Rectal smooth muscle tissue (tissue), 1 donor: ENCODE data around the gene BBX.
"Not testable (repeated sequence)": the region's sequence is repeated elsewhere in the genome, so short reads cannot be mapped to it uniquely, and the experiment has no call there.

ENCODE experiments used
- H3K27ac ChIP-seq: one replicate; pipeline ENCODE4 v1.7.0; 2013; ENCODE audit warnings: low read depth, low read length, inconsistent platforms
- H3K27me3 ChIP-seq: one replicate; pipeline ENCODE4 v1.7.0; 2013; ENCODE audit warnings: low read length; ENCODE audit not compliant: control insufficient read depth, insufficient read depth
- H3K36me3 ChIP-seq: one replicate; pipeline ENCODE4 v1.7.0; 2013; ENCODE audit warnings: low read length; ENCODE audit not compliant: control insufficient read depth, insufficient read depth
- H3K4me1 ChIP-seq: one replicate; pipeline ENCODE4 v1.7.0; 2013; ENCODE audit warnings: low read length; ENCODE audit not compliant: control insufficient read depth, insufficient read depth
- H3K4me3 ChIP-seq: one replicate; pipeline ENCODE4 v1.7.0; 2013; ENCODE audit warnings: low read length
- H3K9ac ChIP-seq: one replicate; pipeline ENCODE4 v1.7.0; 2013; ENCODE audit warnings: low read length

BBX gene

GRCh38 chr3:107833722-107834416 lies 311.1 kb downstream of the BBX start:
- no peaks in the 10 kb centered on the region for H3K4me1 ChIP-seq

DNA sequence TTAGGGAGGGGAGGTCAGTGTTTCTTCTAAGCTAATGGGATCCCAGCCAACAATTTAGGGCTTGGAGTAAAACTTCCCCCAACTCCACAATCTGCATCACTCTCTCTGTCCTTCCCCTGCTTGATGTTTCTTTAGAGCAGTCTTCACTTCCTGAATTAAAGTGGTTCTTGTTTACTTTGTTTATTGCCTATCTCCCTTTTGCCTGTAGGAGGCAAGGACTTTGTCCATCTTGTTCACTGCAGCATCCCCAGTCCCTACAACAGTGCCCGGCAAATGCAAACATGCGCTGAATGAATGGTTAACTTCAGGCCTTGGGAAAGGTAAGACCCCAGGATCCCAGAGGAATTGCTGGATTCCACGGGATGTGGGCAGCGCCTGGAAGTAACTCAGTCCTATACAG lies 312.2 kb downstream of the BBX start:
- H3K36me3 ChIP-seq, H3K27me3 ChIP-seq, H3K4me3 ChIP-seq, H3K9ac ChIP-seq, H3K27ac ChIP-seq, H3K4me1 ChIP-seq: not testable (repeated sequence)

More at GRCh38 chr3:107833722-107834416, 311.1 kb downstream of the BBX start:
- H3K36me3 ChIP-seq: no peaks in the 10 kb centered on the region
- H3K27ac ChIP-seq: no peak overlapping the region
- H3K27me3 ChIP-seq: no peaks in the 10 kb centered on the region
- H3K9ac ChIP-seq: no peak overlapping the region
- no peak overlapping the region for H3K4me3 ChIP-seq

DNA sequence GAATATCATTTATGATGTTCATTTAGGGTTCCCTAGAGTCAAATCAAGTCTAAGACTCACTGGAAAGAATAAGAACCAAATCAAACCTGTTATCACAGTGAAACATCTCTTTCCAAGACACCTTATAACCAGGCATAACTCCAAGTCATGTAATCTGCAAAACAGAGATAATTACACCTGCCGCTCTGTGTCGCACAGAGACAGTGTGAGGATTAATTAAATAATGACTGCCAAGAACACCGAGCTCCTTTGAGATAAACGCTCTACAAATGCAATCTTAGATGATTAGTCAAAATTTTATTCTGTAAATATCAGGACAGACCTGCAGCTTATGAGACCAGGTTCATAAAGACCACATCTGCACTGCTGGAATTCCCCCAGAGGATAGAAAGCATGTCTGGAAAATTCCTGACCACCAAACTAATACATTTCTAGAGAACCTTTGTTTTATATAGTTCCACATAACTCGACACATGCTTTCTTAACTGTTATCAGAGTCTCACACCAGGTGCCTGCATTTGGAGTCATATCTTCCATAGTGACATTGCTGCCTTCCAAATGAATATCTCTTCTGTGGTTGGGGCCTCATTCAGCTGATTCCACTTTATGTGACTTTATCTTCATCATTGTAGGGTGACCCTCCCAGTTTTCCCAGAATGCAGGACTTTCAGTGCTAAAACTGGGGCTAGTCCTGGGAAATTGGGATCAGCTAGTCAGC lies 315.3 kb downstream of the BBX start:
- Histone ChIP-seq H3K27me3 (no peaks in the 10 kb centered on the region), H3K4me3 (no peak overlapping the region), H3K9ac (no peak overlapping the region), H3K36me3 (no peaks in the 10 kb centered on the region), H3K4me1 (no peaks in the 10 kb centered on the region), H3K27ac (no peak overlapping the region)

DNA sequence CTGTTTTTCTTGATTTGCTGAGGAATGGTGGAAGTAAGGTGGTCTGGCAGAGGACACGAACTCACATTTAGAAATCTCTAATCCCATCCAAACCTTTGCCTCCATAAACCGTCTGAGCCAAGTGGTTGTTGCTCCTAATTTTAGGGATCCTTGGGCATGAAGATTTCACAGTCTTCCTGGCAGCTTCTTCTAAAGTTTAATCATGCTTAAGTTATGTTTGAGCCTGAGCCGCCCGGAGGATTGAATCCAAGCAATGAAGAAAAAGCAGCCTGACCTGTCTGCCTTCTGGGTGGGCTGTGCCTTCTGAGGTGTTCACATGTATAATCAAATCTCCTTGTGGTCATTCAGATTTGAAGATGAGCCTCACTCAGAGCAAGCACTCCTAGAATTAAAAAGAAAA lies 319.1 kb downstream of the BBX start:
- no peaks in the 10 kb centered on the region for H3K36me3 ChIP-seq
- H3K27ac ChIP-seq: no peak overlapping the region
- no peak overlapping the region for H3K4me3 ChIP-seq
- no peak overlapping the region for H3K9ac ChIP-seq
- H3K27me3 ChIP-seq: no peaks in the 10 kb centered on the region
- no peaks in the 10 kb centered on the region for H3K4me1 ChIP-seq

GRCh38 chr3:107842940-107843339 lies 320.2 kb downstream of the BBX start:
- Histone ChIP-seq H3K36me3 (no peaks in the 10 kb centered on the region), H3K9ac (no peak overlapping the region), H3K4me3 (no peak overlapping the region), H3K27me3 (no peaks in the 10 kb centered on the region), H3K4me1 (no peaks in the 10 kb centered on the region), H3K27ac (no peak overlapping the region)

DNA sequence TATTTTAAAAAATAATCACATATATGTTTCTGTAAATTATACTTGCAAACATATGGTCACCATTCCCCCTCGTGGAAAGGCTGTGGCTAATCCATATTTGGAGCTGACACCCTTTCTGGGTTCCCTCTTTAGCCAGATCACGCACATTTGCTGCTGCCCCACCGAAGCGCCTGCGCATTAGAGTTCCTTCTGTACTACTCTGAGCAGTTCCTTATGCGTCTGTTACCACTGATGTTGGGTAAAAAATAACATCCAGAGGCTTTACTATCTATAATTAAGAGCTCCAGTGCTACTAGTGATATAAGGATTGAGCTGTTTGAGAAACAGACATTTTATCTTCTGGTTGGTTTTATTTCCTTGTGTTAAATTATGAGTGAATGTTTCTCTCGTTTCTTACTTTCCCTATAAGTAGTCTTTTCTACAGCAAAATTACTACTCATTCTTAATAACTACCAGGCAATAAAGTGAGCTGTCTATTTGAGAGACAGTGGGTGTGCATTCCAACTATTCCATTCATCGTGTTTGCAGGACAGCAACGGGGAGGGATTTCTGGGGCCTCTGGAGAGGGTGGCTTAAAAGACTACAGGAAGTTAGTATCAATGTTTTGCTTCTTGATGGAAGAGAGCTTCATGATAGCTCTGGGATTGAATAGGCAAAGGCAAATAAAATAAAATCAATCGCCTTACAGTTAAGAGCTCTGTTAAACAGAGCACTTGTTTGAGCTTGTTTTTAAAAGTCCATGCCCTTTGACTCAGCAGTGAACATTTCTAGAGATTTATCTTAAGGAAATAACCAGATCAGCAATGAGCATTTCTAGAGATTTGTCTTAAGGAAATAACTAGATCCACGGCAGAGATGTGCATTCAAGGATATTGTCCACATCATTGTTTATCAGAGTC lies 322.9 kb downstream of the BBX start:
- no peak overlapping the region for H3K4me3 ChIP-seq
- no peaks in the 10 kb centered on the region for H3K36me3 ChIP-seq
- no peak overlapping the region for H3K27ac ChIP-seq
- no peaks in the 10 kb centered on the region for H3K27me3 ChIP-seq
- H3K9ac ChIP-seq: no peak overlapping the region
- no peaks in the 10 kb centered on the region for H3K4me1 ChIP-seq

GRCh38 chr3:107846279-107846852 lies 323.6 kb downstream of the BBX start:
- Histone ChIP-seq H3K9ac (no peak overlapping the region), H3K36me3 (no peaks in the 10 kb centered on the region), H3K4me3 (no peak overlapping the region), H3K27me3 (no peaks in the 10 kb centered on the region), H3K27ac (no peak overlapping the region), H3K4me1 (no peaks in the 10 kb centered on the region)

- H3K36me3 ChIP-seq: no peaks in the 10 kb centered on the region
- H3K4me1 ChIP-seq: no peaks in the 10 kb centered on the region
- no peak overlapping the region for H3K9ac ChIP-seq
- no peak overlapping the region for H3K4me3 ChIP-seq
- no peak overlapping the region for H3K27ac ChIP-seq
- H3K27me3 ChIP-seq: no peaks in the 10 kb centered on the region
Observed at GRCh38 chr3:107847791-107848190, 325.0 kb downstream of the BBX start.

GRCh38 chr3:107848351-107848915 lies 325.7 kb downstream of the BBX start:
- no peak overlapping the region for H3K9ac ChIP-seq
- no peaks in the 10 kb centered on the region for H3K27me3 ChIP-seq
- no peaks in the 10 kb centered on the region for H3K36me3 ChIP-seq
- H3K4me1 ChIP-seq: no peaks in the 10 kb centered on the region
- H3K27ac ChIP-seq: no peak overlapping the region
- H3K4me3 ChIP-seq: no peak overlapping the region

DNA sequence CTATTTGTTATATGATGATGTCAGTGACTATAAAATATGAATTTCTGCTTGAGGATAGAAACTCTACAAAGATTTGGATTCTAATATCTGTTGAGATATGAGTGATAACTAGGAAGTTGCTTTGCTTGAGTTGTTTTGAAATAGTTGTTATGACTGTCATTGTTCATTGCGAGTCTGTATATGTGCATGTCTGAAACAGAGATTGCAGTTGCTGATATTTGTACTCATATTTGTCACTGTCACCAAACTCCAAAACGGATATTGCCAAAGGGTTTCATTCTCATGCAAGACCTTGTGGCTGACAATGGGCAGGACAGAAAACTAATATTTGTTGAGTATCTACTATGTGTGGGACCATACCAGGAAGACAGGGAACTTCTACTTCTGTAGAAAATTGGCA lies 327.9 kb downstream of the BBX start:
- H3K36me3 ChIP-seq: no peaks in the 10 kb centered on the region
- no peaks in the 10 kb centered on the region for H3K4me1 ChIP-seq
- H3K4me3 ChIP-seq: no peak overlapping the region
- no peak overlapping the region for H3K9ac ChIP-seq
- no peaks in the 10 kb centered on the region for H3K27me3 ChIP-seq
- H3K27ac ChIP-seq: no peak overlapping the region

GRCh38 chr3:107853821-107854220 lies 331.1 kb downstream of the BBX start:
- no peaks in the 10 kb centered on the region for H3K36me3 ChIP-seq
- no peak overlapping the region for H3K9ac ChIP-seq
- H3K4me1 ChIP-seq: no peaks in the 10 kb centered on the region
- no peaks in the 10 kb centered on the region for H3K27me3 ChIP-seq
- H3K4me3 ChIP-seq: no peak overlapping the region
- H3K27ac ChIP-seq: no peak overlapping the region

DNA sequence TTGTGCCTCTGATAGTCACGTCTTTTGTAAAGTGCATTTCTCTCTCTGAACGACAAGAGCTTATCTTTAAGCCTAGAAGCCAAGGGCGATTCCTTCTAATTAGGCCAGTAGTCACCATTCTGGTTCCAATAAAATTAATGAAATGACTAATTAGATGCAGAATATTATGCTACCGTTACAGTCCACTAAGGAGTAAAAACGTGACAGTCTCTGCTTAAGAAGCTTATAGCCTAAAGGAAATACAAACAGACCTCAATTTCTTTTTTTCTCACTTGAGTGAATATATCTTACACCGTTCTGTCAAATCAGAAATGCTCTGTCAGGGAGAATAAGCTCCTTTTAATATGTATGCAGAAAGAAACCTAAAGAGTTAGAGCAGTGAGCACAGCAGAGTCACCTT lies 332.0 kb downstream of the BBX start:
- Histone ChIP-seq H3K4me1 (no peaks in the 10 kb centered on the region), H3K36me3 (no peaks in the 10 kb centered on the region), H3K27ac (no peak overlapping the region), H3K9ac (no peak overlapping the region), H3K4me3 (no peak overlapping the region), H3K27me3 (no peaks in the 10 kb centered on the region)
